ENCODE measurements around the gene SKI.
"Not testable (repeated sequence)": the region's sequence is repeated elsewhere in the genome, so short reads cannot be mapped to it uniquely, and the experiment has no call there.

Gene SKI

GRCh38 chr1:2318314-2319278 lies 90.5 kb downstream of the SKI start:
- DNase-seq (ENCODE audit: low read depth in 2 of 2, low spot score in 1 of 2), result no peak

GRCh38 chr1:2319291-2319690 lies 91.2 kb downstream of the SKI start:
- DNase-seq (ENCODE audit: low read depth in 2 of 2, low spot score in 1 of 2), result no peak

GRCh38 chr1:2320006-2320405 lies 91.9 kb downstream of the SKI start:
- DNase-seq (ENCODE audit: low read depth in 2 of 2, low spot score in 1 of 2), result no peak

- DNase-seq (ENCODE audit: low read depth in 2 of 2, low spot score in 1 of 2), result no peak
These were observed 92.9 kb downstream of the SKI start for GRCh38 chr1:2320760-2321667.

GRCh38 chr1:2322065-2322571 lies 94.0 kb downstream of the SKI start:
- no peak for DNase-seq (ENCODE audit: low read depth in 2 of 2, low spot score in 1 of 2)

- DNase-seq (ENCODE audit: low read depth in 2 of 2, low spot score in 1 of 2), result no peak
These were observed 94.6 kb downstream of the SKI start for GRCh38 chr1:2322581-2323211.

- no peak for DNase-seq (ENCODE audit: low read depth in 2 of 2, low spot score in 1 of 2)
These were observed 95.4 kb downstream of the SKI start for GRCh38 chr1:2323451-2323974.

- DNase-seq (ENCODE audit: low read depth in 2 of 2, low spot score in 1 of 2), result no peak
These were observed 96.6 kb downstream of the SKI start for GRCh38 chr1:2324553-2325366.

GRCh38 chr1:2326524-2326923 lies 98.4 kb downstream of the SKI start:
- no peak for DNase-seq (ENCODE audit: low read depth in 2 of 2, low spot score in 1 of 2)

GRCh38 chr1:2327162-2327561 lies 99.0 kb downstream of the SKI start:
- DNase-seq (ENCODE audit: low read depth in 2 of 2, low spot score in 1 of 2), result not testable (repeated sequence)

- no peak for DNase-seq (ENCODE audit: low read depth in 2 of 2, low spot score in 1 of 2)
These were observed 99.7 kb downstream of the SKI start for GRCh38 chr1:2327841-2328240.

GRCh38 chr1:2328676-2329455 lies 100.7 kb downstream of the SKI start:
- no peak for DNase-seq (ENCODE audit: low read depth in 2 of 2, low spot score in 1 of 2)

- DNase-seq (ENCODE audit: low read depth in 2 of 2, low spot score in 1 of 2), result no peak
These were observed 101.9 kb downstream of the SKI start for GRCh38 chr1:2330035-2330434.

GRCh38 chr1:2330519-2331199 lies 102.5 kb downstream of the SKI start:
- DNase-seq (ENCODE audit: low read depth in 2 of 2, low spot score in 1 of 2), result no peak

- DNase-seq (ENCODE audit: low read depth in 2 of 2, low spot score in 1 of 2), result no peak
These were observed 103.1 kb downstream of the SKI start for GRCh38 chr1:2331200-2331544.

GRCh38 chr1:2331580-2331979 lies 103.5 kb downstream of the SKI start:
- DNase-seq (ENCODE audit: low read depth in 2 of 2, low spot score in 1 of 2), result not testable (repeated sequence)

GRCh38 chr1:2334366-2334765 lies 106.2 kb downstream of the SKI start:
- DNase-seq (ENCODE audit: low read depth in 2 of 2, low spot score in 1 of 2), result no peak

- no peak for DNase-seq (ENCODE audit: low read depth in 2 of 2, low spot score in 1 of 2)
These were observed 106.9 kb downstream of the SKI start for GRCh38 chr1:2334883-2335534.
